HCT116 (cell line): ENCODE data around the gene TTC19. TPM values are rescaled to one million over a fixed set of nuclear protein-coding genes. Genes with fewer than 3 reads are reported as not detected.

ENCODE experiments used
- ATAC-seq: fragments of 200-7000 bp; cut with Tn5 transposase; 2 replicates; pipeline ENCODE4 v1.9.1; 2020; ENCODE audit warnings: mild to moderate bottlenecking, moderate library complexity
- BruUV-seq: library from RNA; stranded (reverse); fragments of 400-500 nt; replicated peaks from 2 replicates; lab custom pipeline; 2021; lab: Mats Ljungman, UMichigan
- CTCF ChIA-PET: fragments of 300-600 bp; sonication (Branson Sonifier 250); formaldehyde crosslinking; loops from one replicate; lab custom pipeline; 2021; ENCODE audit warnings: antibody characterized with exemption; lab: Charles Lee
- POLR2A ChIA-PET: fragments of 300-600, 350-600 bp; sonication (Branson Sonifier 250); formaldehyde crosslinking; loops from one replicate; lab custom pipeline; 2021; ENCODE audit warnings: antibody characterized with exemption; lab: Charles Lee
- RAD21 ChIA-PET, 2 experiments: fragments of 300-600 bp; sonication (Branson Sonifier 250); formaldehyde crosslinking; loops; one replicate each; lab custom pipeline; 2023; ENCODE audit warnings: low total read pairs in 2 of 2; ENCODE audit not compliant: uncharacterized antibody in 2 of 2, unreplicated experiment in 2 of 2, low non-redundant PET in 1 of 2; lab: Charles Lee
- DNase-seq: peaks from one replicate; pipeline ENCODE4 v3.0.0-alpha.2; 2010; ENCODE audit warnings: low read depth, low spot score
- H2AFZ ChIP-seq: fragments of 200-600 bp; shearing (Covaris generic), sonication (generic); 2 replicates; pipeline ENCODE4 v1.6.1; 2017; ENCODE audit warnings: low read depth, mixed run types, mixed read lengths, antibody characterized with exemption, low read length; ENCODE audit not compliant: poor library complexity, severe bottlenecking
- H3K27ac ChIP-seq: 2 replicates; pipeline ENCODE4 v1.5.1; 2012; ENCODE audit warnings: low read depth, low read length
- H3K27me3 ChIP-seq: fragments of 200-600 bp; sonication (generic); 2 replicates; pipeline ENCODE4 v1.6.1; 2016; ENCODE audit warnings: mixed run types, low read length, mixed read lengths; ENCODE audit not compliant: insufficient read depth
- H3K36me3 ChIP-seq, 2 experiments: fragments of 200-500 bp in 1 of 2; fragments of 200-600 bp in 1 of 2; sonication (Bioruptor generic) in 1 of 2; sonication (generic) in 1 of 2; 2 replicates each; pipeline versions ENCODE4 v1.5.1 to v1.6.1; 2014 to 2016; ENCODE audit warnings: low read length in 2 of 2, inconsistent platforms in 1 of 2, mixed read lengths in 1 of 2, mixed run types in 1 of 2; ENCODE audit not compliant: insufficient read depth in 2 of 2, control insufficient read depth in 1 of 2
- H3K4me1 ChIP-seq, 2 experiments: fragments of 200-600 bp in 1 of 2; sonication (generic) in 1 of 2; 2 replicates each; pipeline versions ENCODE4 v1.5.1 to v1.6.1; 2012 to 2017; ENCODE audit warnings: low read length in 2 of 2, inconsistent platforms in 1 of 2, mild to moderate bottlenecking in 1 of 2, mixed read lengths in 1 of 2, mixed run types in 1 of 2, moderate library complexity in 1 of 2; ENCODE audit not compliant: insufficient read depth in 2 of 2, control insufficient read depth in 1 of 2
- H3K4me2 ChIP-seq: fragments of 200-600 bp; sonication (generic); 2 replicates; pipeline ENCODE4 v1.6.1; 2017; ENCODE audit warnings: mixed run types, low read length, mixed read lengths
- H3K4me3 ChIP-seq, 2 experiments: fragments of 200-600 bp in 1 of 2; sonication (generic) in 1 of 2; replicated peaks in 1 of 2; 2 replicates each; pipeline ENCODE4 v1.5.1; 2011 to 2016; ENCODE audit warnings: low read length in 2 of 2, control low read depth in 1 of 2, low read depth in 1 of 2, mild to moderate bottlenecking in 1 of 2, mixed read lengths in 1 of 2, mixed run types in 1 of 2
- H3K79me2 ChIP-seq: fragments of 200-600 bp; sonication (generic); 2 replicates; pipeline ENCODE4 v1.6.1; 2017; ENCODE audit warnings: mild to moderate bottlenecking, mixed run types, low read length, moderate library complexity, mixed read lengths; ENCODE audit not compliant: insufficient read depth
- H3K9ac ChIP-seq: fragments of 200-600 bp; sonication (generic); 2 replicates; pipeline ENCODE4 v1.6.1; 2016; ENCODE audit warnings: low read length, mixed read lengths
- H3K9me2 ChIP-seq: fragments of 200-600 bp; sonication (generic), shearing (Covaris generic); 2 replicates; pipeline ENCODE4 v1.6.1; 2017; ENCODE audit warnings: mixed run types, mild to moderate bottlenecking, moderate library complexity; ENCODE audit not compliant: insufficient read depth
- H3K9me3 ChIP-seq, 2 experiments: fragments of 200-500 bp in 1 of 2; fragments of 200-600 bp in 1 of 2; sonication (Bioruptor generic) in 1 of 2; sonication (generic) in 1 of 2; 2 replicates each; pipeline ENCODE4 v1.6.1; 2014 to 2017; ENCODE audit warnings: low read length in 2 of 2, mixed read lengths in 2 of 2, inconsistent platforms in 1 of 2, low read depth in 1 of 2, mild to moderate bottlenecking in 1 of 2, mixed run types in 1 of 2, moderate library complexity in 1 of 2; ENCODE audit not compliant: control insufficient read depth in 1 of 2, insufficient read depth in 1 of 2
- H4K20me1 ChIP-seq: fragments of 200-600 bp; sonication (generic), shearing (Covaris generic); 2 replicates; pipeline ENCODE4 v1.6.1; 2017; ENCODE audit warnings: mixed run types, mild to moderate bottlenecking, moderate library complexity; ENCODE audit not compliant: insufficient read depth
- CBX3 ChIP-seq: IDR thresholded peaks from 2 replicates; pipeline ENCODE4 v1.6.1; 2012; ENCODE audit warnings: low read depth
- CEBPB ChIP-seq: IDR thresholded peaks from 2 replicates; pipeline ENCODE4 v1.6.1; 2012; ENCODE audit warnings: low read depth
- EGR1 ChIP-seq: IDR thresholded peaks from 2 replicates; pipeline ENCODE4 v1.6.1; 2012; ENCODE audit warnings: low read depth
- ELF1 ChIP-seq: IDR thresholded peaks from 2 replicates; pipeline ENCODE4 v1.6.1; 2012; ENCODE audit warnings: low read depth, borderline replicate concordance
- EZH2 ChIP-seq: fragments of 200-600 bp; sonication (generic); IDR thresholded peaks from 2 replicates; pipeline ENCODE4 v1.6.1; 2017; ENCODE audit warnings: antibody characterized with exemption, mixed run types
- MAX ChIP-seq: IDR thresholded peaks from 2 replicates; pipeline ENCODE4 v1.6.1; 2012
- POLR2A ChIP-seq: IDR thresholded peaks from 2 replicates; pipeline ENCODE4 v1.7.0; 2011; ENCODE audit warnings: borderline replicate concordance; ENCODE audit not compliant: insufficient read depth, insufficient read length; ENCODE audit errors: extremely low read depth
- RAD21 ChIP-seq: IDR thresholded peaks from 2 replicates; pipeline ENCODE4 v1.6.1; 2012; ENCODE audit warnings: low read depth, mild to moderate bottlenecking
- REST ChIP-seq: IDR thresholded peaks from 2 replicates; pipeline ENCODE4 v1.6.1; 2012; ENCODE audit warnings: low read depth
- SP1 ChIP-seq: IDR thresholded peaks from 2 replicates; pipeline ENCODE4 v1.6.1; 2012; ENCODE audit warnings: low read depth
- TCF7L2 ChIP-seq: IDR thresholded peaks from 2 replicates; pipeline ENCODE4 v1.7.0; 2011; ENCODE audit warnings: borderline replicate concordance, inconsistent platforms; ENCODE audit not compliant: insufficient read depth, insufficient read length; ENCODE audit errors: extremely low read depth
- ZBTB33 ChIP-seq: IDR thresholded peaks from 2 replicates; pipeline ENCODE4 v1.6.1; 2011; ENCODE audit warnings: mild to moderate bottlenecking, low read length, moderate library complexity; ENCODE audit not compliant: insufficient replicate concordance; ENCODE audit errors: extremely low read depth
- ZFX ChIP-seq: fragments of 450-650 bp; IDR thresholded peaks from 2 replicates; pipeline ENCODE4 v1.6.1; 2017
- intact Hi-C: fragments of 100-400 bp; cut with micrococcal nuclease; formaldehyde crosslinking; loops from 2 replicates; pipeline ENCODE4 v1.10.0; 2022
- total RNA-seq: library from RNA; stranded (reverse); gene quantifications from one replicate; pipeline ENCODE4 v1.2.1, GENCODE V29; 2021; ENCODE audit not compliant: unreplicated experiment
- TF ChIP-seq, protein P1 (sequence below): IDR thresholded peaks from 2 replicates; pipeline ENCODE4 v1.6.1; 2012
- TF ChIP-seq, protein P2 (sequence below), 3 experiments: fragments of 200-600 bp in 1 of 3; sonication (generic) in 1 of 3; IDR thresholded peaks in 2 of 3; conservative IDR thresholded peaks in 1 of 3; 2 replicates each; pipeline ENCODE4 v1.5.1; 2012 to 2017; ENCODE audit warnings: low read depth in 2 of 3, low read length in 2 of 3, antibody characterized with exemption in 1 of 3, borderline replicate concordance in 1 of 3, control low read depth in 1 of 3, mild to moderate bottlenecking in 1 of 3, mixed read lengths in 1 of 3, mixed run types in 1 of 3, moderate library complexity in 1 of 3; ENCODE audit not compliant: insufficient read depth in 1 of 3

Gene TTC19
- total RNA-seq, 1 experiment from 2014 or later: 61.3 TPM

DNA sequence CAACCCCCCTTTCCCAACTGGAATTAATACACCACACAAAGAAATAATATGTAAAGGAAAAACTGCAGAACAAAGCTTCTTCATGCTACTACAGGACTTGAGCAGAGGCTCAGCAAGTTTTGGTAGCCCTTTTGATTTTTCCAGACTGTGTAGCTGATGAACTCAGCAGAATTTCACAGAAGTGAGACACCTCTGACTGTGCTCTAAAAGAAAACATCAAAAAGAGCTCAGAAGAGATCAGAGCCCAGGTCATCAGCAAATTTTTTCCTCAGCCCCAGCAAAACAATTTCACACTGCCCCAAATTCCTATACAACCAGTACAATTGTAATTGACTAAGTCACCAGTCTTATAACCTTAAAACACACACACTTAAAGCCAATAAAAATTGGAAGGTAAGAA, 38.0 kb downstream of the TTC19 start:
- H3K27ac ChIP-seq: peak overlapping the region; percentile 10; the same call in 1 of the 2 replicates
- POLR2A ChIA-PET: no interaction called here

More for the DNA sequence above, 38.0 kb downstream of the TTC19 start:
- TF ChIP-seq RAD21 (no peak), MAX (no peak), ZBTB33 (no peak), CEBPB (no peak), REST (no peak), SP1 (no peak), ELF1 (no peak), EGR1 (no peak), EZH2 (no peak), POLR2A (no peak), ZFX (no peak), CBX3 (no peak), TCF7L2 (no peak)
- TF ChIP-seq, protein P1, sequence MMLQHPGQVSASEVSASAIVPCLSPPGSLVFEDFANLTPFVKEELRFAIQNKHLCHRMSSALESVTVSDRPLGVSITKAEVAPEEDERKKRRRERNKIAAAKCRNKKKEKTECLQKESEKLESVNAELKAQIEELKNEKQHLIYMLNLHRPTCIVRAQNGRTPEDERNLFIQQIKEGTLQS: no peak
- TF ChIP-seq, protein P2, sequence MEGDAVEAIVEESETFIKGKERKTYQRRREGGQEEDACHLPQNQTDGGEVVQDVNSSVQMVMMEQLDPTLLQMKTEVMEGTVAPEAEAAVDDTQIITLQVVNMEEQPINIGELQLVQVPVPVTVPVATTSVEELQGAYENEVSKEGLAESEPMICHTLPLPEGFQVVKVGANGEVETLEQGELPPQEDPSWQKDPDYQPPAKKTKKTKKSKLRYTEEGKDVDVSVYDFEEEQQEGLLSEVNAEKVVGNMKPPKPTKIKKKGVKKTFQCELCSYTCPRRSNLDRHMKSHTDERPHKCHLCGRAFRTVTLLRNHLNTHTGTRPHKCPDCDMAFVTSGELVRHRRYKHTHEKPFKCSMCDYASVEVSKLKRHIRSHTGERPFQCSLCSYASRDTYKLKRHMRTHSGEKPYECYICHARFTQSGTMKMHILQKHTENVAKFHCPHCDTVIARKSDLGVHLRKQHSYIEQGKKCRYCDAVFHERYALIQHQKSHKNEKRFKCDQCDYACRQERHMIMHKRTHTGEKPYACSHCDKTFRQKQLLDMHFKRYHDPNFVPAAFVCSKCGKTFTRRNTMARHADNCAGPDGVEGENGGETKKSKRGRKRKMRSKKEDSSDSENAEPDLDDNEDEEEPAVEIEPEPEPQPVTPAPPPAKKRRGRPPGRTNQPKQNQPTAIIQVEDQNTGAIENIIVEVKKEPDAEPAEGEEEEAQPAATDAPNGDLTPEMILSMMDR (IDR thresholded peaks at IDR 0.05 in 2 of 3, conservative IDR thresholded peaks at IDR 0.05 in 1 of 3; ENCODE audit: borderline replicate concordance in 1 of 3, insufficient read depth in 1 of 3, low read depth in 2 of 3, low read length in 2 of 3): no peak
- Histone ChIP-seq H3K4me1 (no peaks in the 10 kb centered on the region), H3K36me3 (peaks cover 37 to 47% of the 10 kb centered on the region in 2 experiments; a peak in 3 of 4 replicates), H4K20me1 (no peaks in the 10 kb centered on the region), H3K4me2 (no peak overlapping the region), H3K9me3 (no peaks in the 10 kb centered on the region), H3K9me2 (no peaks in the 10 kb centered on the region), H3K4me3 (no peak overlapping the region), H3K27me3 (no peaks in the 10 kb centered on the region), H2AFZ (no peak overlapping the region), H3K79me2 (no peaks in the 10 kb centered on the region; the same call in 1 of the 2 replicates), H3K9ac (no peak overlapping the region)
- intact Hi-C loops: no loop called here
- no peak for ATAC-seq
- ChIA-PET CTCF (no interaction called here), RAD21 (no interaction called here)
- no TSS peak for BruUV-seq
- no peak for DNase-seq
